ENCODE data around the gene NEK4.

Gene NEK4

DNA sequence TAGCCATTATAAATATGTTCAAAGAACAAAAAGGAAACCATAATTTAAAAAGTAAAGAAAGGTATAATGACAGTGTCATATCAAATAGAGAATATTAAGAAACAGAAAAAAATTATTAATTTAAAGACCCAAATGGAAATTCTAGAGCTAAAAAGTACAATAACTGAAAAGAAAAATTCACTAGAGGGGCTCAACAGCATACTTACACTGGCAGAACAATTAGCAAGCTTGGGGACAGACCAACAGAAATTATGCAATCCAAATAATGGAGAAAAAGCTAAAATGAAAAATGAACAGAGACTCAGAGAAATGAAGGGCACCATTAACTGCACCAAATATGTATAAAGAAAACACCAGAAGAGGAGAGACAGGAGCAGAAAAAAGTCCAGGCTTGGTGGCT, 51.1 kb downstream of the NEK4 start:
- no peaks in the 10 kb centered on the region for H3K79me1 ChIP-seq (ENCODE audit: low read depth, low read length)
- no peak overlapping the region for H3K14ac ChIP-seq (ENCODE audit: low read length)
- H2BK12ac ChIP-seq (ENCODE audit: low read length), result no peak overlapping the region
- H3K4me3 ChIP-seq (ENCODE audit: low read length in 2 of 2), result no peak overlapping the region
- H3K27ac ChIP-seq (replicated peaks; ENCODE audit: low read length), result no peak overlapping the region
- H3K9ac ChIP-seq (ENCODE audit: low read depth, low read length, poor library complexity), result no peak overlapping the region
- no peak overlapping the region for H3K4me2 ChIP-seq (ENCODE audit: insufficient read depth, low read length, poor library complexity, severe bottlenecking)
- no peak overlapping the region for H4K91ac ChIP-seq (ENCODE audit: low read depth, low read length, poor library complexity)
- H2BK120ac ChIP-seq (ENCODE audit: low read depth, low read length), result no peak overlapping the region
- no peak overlapping the region for H2BK5ac ChIP-seq (ENCODE audit: low read length)
- H3K23ac ChIP-seq (ENCODE audit: low read depth, low read length, poor library complexity), result no peak overlapping the region
- H2AK5ac ChIP-seq (ENCODE audit: low read depth, low read length), result no peak overlapping the region
- H3K4ac ChIP-seq (ENCODE audit: low read length), result no peak overlapping the region
- DNase-seq (ENCODE audit: low spot score), result no peak
- no peak overlapping the region for H2AFZ ChIP-seq (ENCODE audit: low read length)
- H3K18ac ChIP-seq (ENCODE audit: low read length), result no peak overlapping the region
- peaks cover 2 to 66% of the 10 kb centered on the region in 2 donors for H3K36me3 ChIP-seq (replicated peaks in 1 of 2; ENCODE audit: control insufficient read depth in 2 of 2, insufficient read depth in 2 of 2, low read length in 2 of 2)
- no peak overlapping the region for H2BK15ac ChIP-seq (ENCODE audit: low read length)
- no peak overlapping the region for H4K8ac ChIP-seq (ENCODE audit: low read depth, low read length)
- H3K9me3 ChIP-seq (replicated peaks in 1 of 2; ENCODE audit: control insufficient read depth in 2 of 2, insufficient read depth in 1 of 2, low read depth in 1 of 2, low read length in 2 of 2), result peaks cover 2 to 11% of the 10 kb centered on the region in 2 donors
- H3K27me3 ChIP-seq (ENCODE audit: control insufficient read depth in 3 of 3, insufficient read depth in 3 of 3, low read depth in 1 of 3, low read length in 3 of 3), result no peaks in the 10 kb centered on the region
- peaks cover 0 to 5% of the 10 kb centered on the region in 2 donors for H3K4me1 ChIP-seq (ENCODE audit: control insufficient read depth in 2 of 2, insufficient read depth in 1 of 2, low read depth in 1 of 2, low read length in 2 of 2)

DNA sequence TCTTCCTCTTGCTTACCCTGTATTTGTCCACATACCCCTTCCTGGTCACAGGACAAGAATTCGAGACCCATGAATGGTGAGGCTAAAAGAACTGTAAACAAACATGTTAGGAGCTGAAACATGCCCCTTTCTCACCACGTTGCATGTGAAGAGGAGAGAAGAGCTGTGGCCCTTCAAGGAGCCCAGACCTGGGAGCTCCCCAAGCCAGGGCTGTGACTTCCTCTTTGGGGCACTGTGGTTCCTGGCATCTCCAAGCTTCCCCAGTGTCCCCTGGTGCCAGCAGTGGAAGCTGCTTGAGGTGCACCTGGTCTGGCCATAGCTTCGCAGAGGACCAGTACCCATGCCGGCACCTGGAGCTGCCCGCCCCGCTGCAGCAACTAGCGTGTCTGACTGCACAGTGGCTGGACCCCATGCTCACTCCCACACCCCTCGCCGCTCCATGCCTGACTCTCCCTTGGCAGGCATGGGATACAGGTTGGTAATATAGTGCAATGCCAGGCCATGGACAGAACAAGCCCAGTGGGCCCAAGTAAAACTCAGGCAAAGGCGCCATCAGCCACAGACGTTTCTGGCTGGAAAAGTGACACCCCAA, 54.9 kb downstream of the NEK4 start:
- Histone ChIP-seq H3K4ac (ENCODE audit: low read length) (no peak overlapping the region), H2BK120ac (ENCODE audit: low read depth, low read length) (no peak overlapping the region), H3K27ac (replicated peaks; ENCODE audit: low read length) (no peak overlapping the region), H2BK5ac (ENCODE audit: low read length) (no peak overlapping the region), H4K8ac (ENCODE audit: low read depth, low read length) (no peak overlapping the region), H3K14ac (ENCODE audit: low read length) (peak overlapping the region; percentile 41), H3K36me3 (replicated peaks in 1 of 2; ENCODE audit: control insufficient read depth in 2 of 2, insufficient read depth in 2 of 2, low read length in 2 of 2) (peaks cover 7 to 65% of the 10 kb centered on the region in 2 donors), H2AFZ (ENCODE audit: low read length) (no peak overlapping the region), H2AK5ac (ENCODE audit: low read depth, low read length) (no peak overlapping the region), H2BK15ac (ENCODE audit: low read length) (no peak overlapping the region), H2BK12ac (ENCODE audit: low read length) (no peak overlapping the region), H3K4me1 (ENCODE audit: control insufficient read depth in 2 of 2, insufficient read depth in 1 of 2, low read depth in 1 of 2, low read length in 2 of 2) (peaks cover 0 to 8% of the 10 kb centered on the region in 2 donors), H3K23ac (ENCODE audit: low read depth, low read length, poor library complexity) (no peak overlapping the region), H3K9ac (ENCODE audit: low read depth, low read length, poor library complexity) (no peak overlapping the region), H3K4me2 (ENCODE audit: insufficient read depth, low read length, poor library complexity, severe bottlenecking) (no peak overlapping the region), H3K9me3 (replicated peaks in 1 of 2; ENCODE audit: control insufficient read depth in 2 of 2, insufficient read depth in 1 of 2, low read depth in 1 of 2, low read length in 2 of 2) (peaks cover 0 to 12% of the 10 kb centered on the region in 2 donors), H3K79me1 (ENCODE audit: low read depth, low read length) (no peaks in the 10 kb centered on the region), H4K91ac (ENCODE audit: low read depth, low read length, poor library complexity) (no peak overlapping the region), H3K18ac (ENCODE audit: low read length) (no peak overlapping the region), H3K27me3 (ENCODE audit: control insufficient read depth in 3 of 3, insufficient read depth in 3 of 3, low read depth in 1 of 3, low read length in 3 of 3) (no peaks in the 10 kb centered on the region), H3K4me3 (ENCODE audit: low read length in 2 of 2) (no peak overlapping the region)
- DNase-seq (ENCODE audit: low spot score), result no peak
- no CpG with 5 or more reads among the region's 11 CpGs for WGBS, 2 donors (ENCODE audit: extremely low coverage in 2 of 2, insufficient read length in 2 of 2, insufficient replicate concordance in 1 of 2)

GRCh38 chr3:52714335-52715302, 56.1 kb downstream of the NEK4 start:
- H3K4me1 ChIP-seq (ENCODE audit: control insufficient read depth in 2 of 2, insufficient read depth in 1 of 2, low read depth in 1 of 2, low read length in 2 of 2), result peaks cover 0 to 8% of the 10 kb centered on the region in 2 donors

More at GRCh38 chr3:52714335-52715302, 56.1 kb downstream of the NEK4 start:
- Histone ChIP-seq H3K79me1 (ENCODE audit: low read depth, low read length) (no peaks in the 10 kb centered on the region), H2AFZ (ENCODE audit: low read length) (no peak overlapping the region), H3K14ac (ENCODE audit: low read length) (peak overlapping the region; percentile 31), H2BK12ac (ENCODE audit: low read length) (no peak overlapping the region), H3K9me3 (replicated peaks in 1 of 2; ENCODE audit: control insufficient read depth in 2 of 2, insufficient read depth in 1 of 2, low read depth in 1 of 2, low read length in 2 of 2) (peaks cover 0 to 7% of the 10 kb centered on the region in 2 donors), H2BK120ac (ENCODE audit: low read depth, low read length) (peak overlapping the region; percentile 31), H2BK15ac (ENCODE audit: low read length) (no peak overlapping the region), H3K27ac (replicated peaks; ENCODE audit: low read length) (no peak overlapping the region), H4K91ac (ENCODE audit: low read depth, low read length, poor library complexity) (no peak overlapping the region), H3K23ac (ENCODE audit: low read depth, low read length, poor library complexity) (no peak overlapping the region), H4K8ac (ENCODE audit: low read depth, low read length) (no peak overlapping the region), H3K4me3 (ENCODE audit: low read length in 2 of 2) (peak overlapping the region in 1 of 2 donors; percentile 61), H3K27me3 (ENCODE audit: control insufficient read depth in 3 of 3, insufficient read depth in 3 of 3, low read depth in 1 of 3, low read length in 3 of 3) (no peaks in the 10 kb centered on the region), H2AK5ac (ENCODE audit: low read depth, low read length) (no peak overlapping the region), H2BK5ac (ENCODE audit: low read length) (peak overlapping the region; percentile 26), H3K36me3 (replicated peaks in 1 of 2; ENCODE audit: control insufficient read depth in 2 of 2, insufficient read depth in 2 of 2, low read length in 2 of 2) (peaks cover 7 to 66% of the 10 kb centered on the region in 2 donors), H3K9ac (ENCODE audit: low read depth, low read length, poor library complexity) (peak overlapping the region; percentile 80), H3K4me2 (ENCODE audit: insufficient read depth, low read length, poor library complexity, severe bottlenecking) (peak overlapping the region; percentile 66), H3K4ac (ENCODE audit: low read length) (no peak overlapping the region), H3K18ac (ENCODE audit: low read length) (peak overlapping the region; percentile 64)
- DNase-seq (ENCODE audit: low spot score), result peak; percentile 23
- WGBS, 2 donors (ENCODE audit: extremely low coverage in 2 of 2, insufficient read length in 2 of 2, insufficient replicate concordance in 1 of 2), result no CpG with 5 or more reads among the region's 39 CpGs

All from neuronal stem cell (in vitro differentiated cells).